OCI-LY3 (cell line): ENCODE measurements around the gene ZNF560.
A peak's percentile ranks its signal among the peaks of the same experiment; 100 is the strongest.

Source experiments
- H2AFZ ChIP-seq: fragments of 200-600, 300-600 bp; shearing (Covaris generic); 2 replicates; pipeline ENCODE4 v1.6.0; 2014; ENCODE audit warnings: antibody characterized with exemption, low read depth, low read length
- H3K27ac ChIP-seq: fragments of 200-600, 300-600 bp; sonication (generic); 2 replicates; pipeline ENCODE4 v1.5.1; 2014; ENCODE audit warnings: mild to moderate bottlenecking, low read length, moderate library complexity, mixed read lengths
- H3K27me3 ChIP-seq: fragments of 200-600, 300-600 bp; sonication (generic); 2 replicates; pipeline ENCODE4 v1.6.1; 2014; ENCODE audit warnings: low read depth, low read length, mixed read lengths
- H3K36me3 ChIP-seq: fragments of 200-600, 300-600 bp; sonication (generic); replicated peaks from 2 replicates; pipeline ENCODE3; 2014; ENCODE audit warnings: low read depth, low read length, mixed read lengths
- H3K4me1 ChIP-seq: fragments of 300-600, 200-600 bp; sonication (generic); 2 replicates; pipeline ENCODE4 v1.6.1; 2014; ENCODE audit warnings: low read length, mixed read lengths
- H3K4me2 ChIP-seq: fragments of 200-600, 300-600 bp; sonication (generic); 2 replicates; pipeline ENCODE4 v1.6.1; 2014; ENCODE audit warnings: low read length, mixed read lengths
- H3K4me3 ChIP-seq: fragments of 300-600, 200-600 bp; sonication (generic); 2 replicates; pipeline ENCODE4 v1.5.1; 2014; ENCODE audit warnings: antibody characterized with exemption, mild to moderate bottlenecking, low read length, moderate library complexity
- H3K79me2 ChIP-seq: fragments of 300-600, 200-600 bp; shearing (Covaris generic); 2 replicates; pipeline ENCODE4 v1.6.1; 2014; ENCODE audit warnings: mild to moderate bottlenecking, low read length, mixed read lengths
- H3K9ac ChIP-seq: fragments of 300-600, 200-600 bp; shearing (Covaris generic); 2 replicates; pipeline ENCODE4 v1.6.0; 2014; ENCODE audit warnings: mild to moderate bottlenecking, low read length, moderate library complexity
- H3K9me3 ChIP-seq: fragments of 200-600, 300-600 bp; shearing (Covaris generic); 2 replicates; pipeline ENCODE4 v1.6.1; 2014; ENCODE audit warnings: low read length, mixed read lengths; ENCODE audit not compliant: insufficient read depth
- H4K20me1 ChIP-seq: fragments of 200-600, 300-600 bp; sonication (generic); 2 replicates; pipeline ENCODE4 v1.6.1; 2016; ENCODE audit warnings: low read length, mixed read lengths; ENCODE audit not compliant: insufficient read depth
- CTCF ChIP-seq: fragments of 200-600, 300-600 bp; sonication (generic); IDR thresholded peaks from 2 replicates; pipeline ENCODE4 v1.5.1; 2014; ENCODE audit warnings: antibody characterized with exemption, low read length, low read depth
- EZH2phosphoT487 ChIP-seq: fragments of 200-600 bp; shearing (Covaris generic); IDR thresholded peaks from 2 replicates; pipeline ENCODE4 v1.6.1; 2018; ENCODE audit warnings: antibody characterized with exemption, mixed run types, low read depth

ZNF560 gene

GRCh38 chr19:9435279-9436268, 62.8 kb downstream of the ZNF560 start, which contains the start of gene ZNF266:
Gene ZNF266 (minus strand): TSS chr19:9435573. CDS start chr19:9420089, 15,484 bp downstream.
- peaks cover 56% of the 10 kb centered on the region for H3K36me3 ChIP-seq
- TF ChIP-seq CTCF (peak; percentile 24), EZH2phosphoT487 (no peak)
- peak within 1 kb of the TSS; percentile 59 for H3K27ac ChIP-seq
- no peaks in the 10 kb centered on the region for H3K27me3 ChIP-seq
- H3K79me2 ChIP-seq = peaks cover 28% of the 10 kb centered on the region
- H3K4me2 ChIP-seq = peak within 1 kb of the TSS; percentile 88
- H3K4me3 ChIP-seq = peak within 1 kb of the TSS; percentile 93
- H3K4me1 ChIP-seq = peaks cover 16% of the 10 kb centered on the region
- peak within 1 kb of the TSS; percentile 99 for H2AFZ ChIP-seq
- peak within 1 kb of the TSS; percentile 92 for H3K9ac ChIP-seq
- H3K9me3 ChIP-seq = peaks cover 6% of the 10 kb centered on the region; the same call in 1 of the 2 replicates
- H4K20me1 ChIP-seq = no peaks in the 10 kb centered on the region

- Histone ChIP-seq H3K27me3 (no peaks in the 10 kb centered on the region), H3K9ac (no peak overlapping the region), H3K4me2 (no peak overlapping the region), H3K9me3 (no peaks in the 10 kb centered on the region), H3K4me3 (no peak overlapping the region), H2AFZ (no peak overlapping the region), H3K27ac (no peak overlapping the region), H4K20me1 (no peaks in the 10 kb centered on the region), H3K79me2 (peaks cover 33% of the 10 kb centered on the region), H3K36me3 (peaks cover 68% of the 10 kb centered on the region), H3K4me1 (peaks cover 26% of the 10 kb centered on the region)
- peak; percentile 55 for TF ChIP-seq CTCF
- TF ChIP-seq EZH2phosphoT487 = no peak
These were observed 66.9 kb downstream of the ZNF560 start for GRCh38 chr19:9431475-9431874.

- Histone ChIP-seq H3K27me3 (no peaks in the 10 kb centered on the region), H3K79me2 (peaks cover 23% of the 10 kb centered on the region), H3K36me3 (peaks cover 74% of the 10 kb centered on the region), H3K4me3 (no peak overlapping the region), H2AFZ (no peak overlapping the region), H3K4me1 (peaks cover 19% of the 10 kb centered on the region), H4K20me1 (no peaks in the 10 kb centered on the region), H3K4me2 (no peak overlapping the region), H3K9me3 (no peaks in the 10 kb centered on the region), H3K9ac (no peak overlapping the region), H3K27ac (no peak overlapping the region)
- no peak for TF ChIP-seq EZH2phosphoT487
- TF ChIP-seq CTCF = no peak
These were observed 68.0 kb downstream of the ZNF560 start for GRCh38 chr19:9430444-9430843.

GRCh38 chr19:9427941-9428340, 70.5 kb downstream of the ZNF560 start:
- H3K36me3 ChIP-seq = peaks cover 90% of the 10 kb centered on the region

More at GRCh38 chr19:9427941-9428340, 70.5 kb downstream of the ZNF560 start:
- H3K4me3 ChIP-seq = no peak overlapping the region
- peaks cover 10% of the 10 kb centered on the region for H3K4me1 ChIP-seq
- no peak overlapping the region for H3K9ac ChIP-seq
- TF ChIP-seq CTCF (no peak), EZH2phosphoT487 (no peak)
- H2AFZ ChIP-seq = no peak overlapping the region
- no peaks in the 10 kb centered on the region for H4K20me1 ChIP-seq
- no peaks in the 10 kb centered on the region for H3K9me3 ChIP-seq
- no peaks in the 10 kb centered on the region for H3K27me3 ChIP-seq
- H3K4me2 ChIP-seq = no peak overlapping the region
- H3K79me2 ChIP-seq = 0 out of 2 replicates have a peak, but pooled peaks cover 7% of the 10 kb centered on the region
- H3K27ac ChIP-seq = no peak overlapping the region
